GM12873 (cell line): Measurements from ENCODE around the gene OR2L8.

Experiments
- TF ChIP-seq, protein P1 (sequence below): IDR thresholded peaks from 2 replicates; pipeline ENCODE4 v1.5.1; 2012; ENCODE audit warnings: low read depth, mild to moderate bottlenecking, moderate library complexity, low read length, control low read depth; ENCODE audit not compliant: insufficient read depth; ENCODE audit errors: missing control alignments

The OR2L8 gene

DNA sequence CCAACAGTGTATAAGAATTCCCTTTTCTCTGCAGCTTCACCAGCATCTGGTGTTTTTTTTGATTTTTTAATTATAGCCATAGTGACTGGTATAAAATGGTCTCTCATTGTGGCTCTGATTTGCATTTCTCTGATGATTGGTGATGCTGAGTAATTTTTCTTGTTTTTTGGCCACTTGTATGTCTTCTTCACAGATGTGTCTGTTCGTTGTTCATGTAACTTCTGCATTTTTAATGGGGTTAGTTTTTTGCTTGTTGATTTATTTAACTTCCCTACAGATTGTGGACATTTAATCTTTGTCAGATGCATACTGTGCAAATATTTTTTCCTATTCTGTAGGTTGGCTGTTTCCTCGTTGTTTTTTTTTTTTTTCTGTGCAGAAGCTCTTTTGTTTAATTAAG lies 44.3 kb downstream of the OR2L8 start:
- TF ChIP-seq, protein P1, sequence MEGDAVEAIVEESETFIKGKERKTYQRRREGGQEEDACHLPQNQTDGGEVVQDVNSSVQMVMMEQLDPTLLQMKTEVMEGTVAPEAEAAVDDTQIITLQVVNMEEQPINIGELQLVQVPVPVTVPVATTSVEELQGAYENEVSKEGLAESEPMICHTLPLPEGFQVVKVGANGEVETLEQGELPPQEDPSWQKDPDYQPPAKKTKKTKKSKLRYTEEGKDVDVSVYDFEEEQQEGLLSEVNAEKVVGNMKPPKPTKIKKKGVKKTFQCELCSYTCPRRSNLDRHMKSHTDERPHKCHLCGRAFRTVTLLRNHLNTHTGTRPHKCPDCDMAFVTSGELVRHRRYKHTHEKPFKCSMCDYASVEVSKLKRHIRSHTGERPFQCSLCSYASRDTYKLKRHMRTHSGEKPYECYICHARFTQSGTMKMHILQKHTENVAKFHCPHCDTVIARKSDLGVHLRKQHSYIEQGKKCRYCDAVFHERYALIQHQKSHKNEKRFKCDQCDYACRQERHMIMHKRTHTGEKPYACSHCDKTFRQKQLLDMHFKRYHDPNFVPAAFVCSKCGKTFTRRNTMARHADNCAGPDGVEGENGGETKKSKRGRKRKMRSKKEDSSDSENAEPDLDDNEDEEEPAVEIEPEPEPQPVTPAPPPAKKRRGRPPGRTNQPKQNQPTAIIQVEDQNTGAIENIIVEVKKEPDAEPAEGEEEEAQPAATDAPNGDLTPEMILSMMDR: no peak

DNA sequence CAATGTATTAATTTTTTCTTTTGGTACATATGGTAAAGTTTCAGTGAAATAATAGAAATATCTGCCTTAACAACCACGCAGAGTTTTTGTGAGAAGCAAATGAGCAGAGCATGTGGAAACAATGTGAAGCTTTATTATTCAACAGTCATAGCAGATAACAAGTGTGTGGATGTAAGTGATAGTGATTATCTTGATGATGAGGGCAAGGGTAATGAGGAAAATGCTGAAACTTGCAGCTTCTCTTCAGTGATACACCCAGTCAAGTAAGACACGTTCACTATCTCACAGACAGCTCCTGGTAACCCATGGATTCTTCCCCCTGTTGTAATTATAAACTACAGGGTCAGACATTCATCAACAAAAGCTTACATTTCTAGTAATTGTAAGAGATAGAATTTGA lies 50.2 kb downstream of the OR2L8 start:
- TF ChIP-seq, protein P1: no peak
